ENCODE results near the gene ATG4C.

DNA sequence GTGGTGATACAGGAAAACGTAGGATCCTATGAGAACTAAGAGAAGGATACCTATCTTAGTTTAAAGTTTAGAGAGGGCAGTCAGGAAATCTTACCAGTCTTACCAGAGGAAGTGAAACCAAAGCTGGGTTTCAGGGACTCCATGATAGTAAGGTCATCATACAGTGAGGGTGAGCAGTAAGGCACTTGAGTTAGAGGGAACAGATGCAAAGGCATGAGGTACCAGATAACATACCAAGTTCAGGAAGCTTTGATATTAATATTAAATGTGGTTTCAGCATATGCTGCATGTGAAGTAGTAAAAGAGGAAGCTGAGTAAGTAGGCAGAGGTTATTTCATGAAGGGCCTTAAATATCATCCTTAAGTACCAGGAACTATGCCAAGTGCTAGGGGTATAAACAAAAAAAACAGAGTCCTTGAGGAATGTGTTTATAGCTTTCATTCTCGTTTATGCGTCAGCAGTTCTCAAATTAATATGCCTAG, 16.9 kb downstream of the ATG4C start:
- TF ChIP-seq, protein P1, sequence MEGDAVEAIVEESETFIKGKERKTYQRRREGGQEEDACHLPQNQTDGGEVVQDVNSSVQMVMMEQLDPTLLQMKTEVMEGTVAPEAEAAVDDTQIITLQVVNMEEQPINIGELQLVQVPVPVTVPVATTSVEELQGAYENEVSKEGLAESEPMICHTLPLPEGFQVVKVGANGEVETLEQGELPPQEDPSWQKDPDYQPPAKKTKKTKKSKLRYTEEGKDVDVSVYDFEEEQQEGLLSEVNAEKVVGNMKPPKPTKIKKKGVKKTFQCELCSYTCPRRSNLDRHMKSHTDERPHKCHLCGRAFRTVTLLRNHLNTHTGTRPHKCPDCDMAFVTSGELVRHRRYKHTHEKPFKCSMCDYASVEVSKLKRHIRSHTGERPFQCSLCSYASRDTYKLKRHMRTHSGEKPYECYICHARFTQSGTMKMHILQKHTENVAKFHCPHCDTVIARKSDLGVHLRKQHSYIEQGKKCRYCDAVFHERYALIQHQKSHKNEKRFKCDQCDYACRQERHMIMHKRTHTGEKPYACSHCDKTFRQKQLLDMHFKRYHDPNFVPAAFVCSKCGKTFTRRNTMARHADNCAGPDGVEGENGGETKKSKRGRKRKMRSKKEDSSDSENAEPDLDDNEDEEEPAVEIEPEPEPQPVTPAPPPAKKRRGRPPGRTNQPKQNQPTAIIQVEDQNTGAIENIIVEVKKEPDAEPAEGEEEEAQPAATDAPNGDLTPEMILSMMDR (conservative IDR thresholded peaks at IDR 0.05), result no peak
- no peak for TF ChIP-seq ZFX (IDR thresholded peaks at IDR 0.05)
